K562 (cell line): ENCODE results near the gene MAP3K13. TPM values are rescaled to one million over a fixed set of nuclear protein-coding genes. Genes with fewer than 3 reads are reported as not detected.
A peak's percentile ranks its signal among the peaks of the same experiment; 100 is the strongest.

ENCODE experiments used
- ATAC-seq: fragments of 200-7000 bp; cut with Tn5 transposase; 3 replicates; pipeline ENCODE4 v1.9.1; 2020; ENCODE audit warnings: moderate library complexity
- BruUV-seq: library from RNA; stranded (reverse); fragments of 400-500 nt; replicated peaks from 2 replicates; lab custom pipeline; 2021; lab: Mats Ljungman, UMichigan
- CTCF ChIA-PET: fragments of 300-600 bp; formaldehyde crosslinking; extraction: SDS; loops from one replicate; lab custom pipeline; 2021; ENCODE audit warnings: low intra/inter-chr PET ratio; lab: Yijun Ruan, JAX
- POLR2A ChIA-PET: fragments of 300-600, 350-650 bp; sonication (Branson Sonifier 250); formaldehyde crosslinking; extraction: SDS; loops from one replicate; lab custom pipeline; 2021; ENCODE audit warnings: antibody characterized with exemption, inconsistent platforms; lab: Yijun Ruan, JAX
- DNase-seq, 4 experiments: peaks; one replicate each; pipeline versions ENCODE4 v3.0.0 to v3.0.0-alpha.2; 2011 to 2018; ENCODE audit warnings: low spot score in 3 of 4, mixed read lengths in 3 of 4; ENCODE audit errors: extremely low read depth in 1 of 4
- FAIRE-seq: peaks from 2 replicates; lab custom pipeline; 2011; peaks lifted over from hg19 to GRCh38; lab: Jason Lieb, UNC
- H2AFZ ChIP-seq: 2 replicates; pipeline ENCODE4 v1.6.0; 2011; ENCODE audit warnings: low read depth, low read length, control low read depth, inconsistent platforms
- H3K27ac ChIP-seq: fragments of 200-600 bp; 3 replicates; pipeline ENCODE4 v1.8.0; 2011; ENCODE audit warnings: low read depth, mild to moderate bottlenecking, control low read depth, inconsistent platforms, low read length, moderate library complexity, mixed read lengths; ENCODE audit errors: extremely low read depth
- H3K27me3 ChIP-seq, 2 experiments: fragments of 300-600 bp in 1 of 2; 2 replicates in 1 of 2; 3 replicates in 1 of 2; pipeline versions ENCODE4 v1.6.0 to v1.8.0; 2011; ENCODE audit warnings: inconsistent platforms in 2 of 2, low read length in 2 of 2, mild to moderate bottlenecking in 1 of 2, mixed read lengths in 1 of 2, moderate library complexity in 1 of 2; ENCODE audit not compliant: control insufficient read depth in 2 of 2, insufficient read depth in 2 of 2
- H3K36me3 ChIP-seq: fragments of 300-600 bp; 3 replicates; pipeline ENCODE4 v1.8.0; 2011; ENCODE audit warnings: mild to moderate bottlenecking, low read length, inconsistent platforms; ENCODE audit not compliant: control insufficient read depth, insufficient read depth
- H3K4me1 ChIP-seq, 2 experiments: fragments of 200-600 bp in 1 of 2; replicated peaks in 1 of 2; 2 replicates in 1 of 2; 3 replicates in 1 of 2; pipeline versions ENCODE4 v1.5.1 to v1.8.0; 2011; ENCODE audit warnings: inconsistent platforms in 2 of 2, low read length in 2 of 2, mild to moderate bottlenecking in 1 of 2, mixed read lengths in 1 of 2, moderate library complexity in 1 of 2; ENCODE audit not compliant: control insufficient read depth in 2 of 2, insufficient read depth in 2 of 2
- H3K4me2 ChIP-seq: 2 replicates; pipeline ENCODE4 v1.6.1; 2011; ENCODE audit warnings: low read length, control low read depth, inconsistent platforms, mixed read lengths; ENCODE audit not compliant: insufficient read depth
- H3K4me3 ChIP-seq: fragments of 200-600 bp; sonication (generic), shearing (Covaris generic); 2 replicates; pipeline ENCODE4 v1.5.1; 2016; ENCODE audit warnings: control low read depth, inconsistent platforms
- H3K79me2 ChIP-seq: fragments of 200-600 bp; 3 replicates; pipeline ENCODE4 v1.8.0; 2011; ENCODE audit warnings: low read length, inconsistent platforms; ENCODE audit not compliant: control insufficient read depth, insufficient read depth
- H3K9ac ChIP-seq, 2 experiments: 2 replicates each; pipeline versions ENCODE4 v1.6.0 to v1.6.1; 2011; ENCODE audit warnings: low read depth in 2 of 2, low read length in 2 of 2, control low read depth in 1 of 2, inconsistent platforms in 1 of 2, mild to moderate bottlenecking in 1 of 2, mixed read lengths in 1 of 2; ENCODE audit not compliant: insufficient read depth in 1 of 2
- H3K9me1 ChIP-seq: one replicate; pipeline ENCODE4 v1.6.0; 2011; ENCODE audit warnings: inconsistent platforms, mild to moderate bottlenecking, low read length, moderate library complexity; ENCODE audit not compliant: control insufficient read depth, insufficient read depth
- H3K9me3 ChIP-seq: replicated peaks from 2 replicates; pipeline ENCODE4 v1.5.1; 2011; ENCODE audit warnings: low read depth, low read length, inconsistent platforms; ENCODE audit not compliant: control insufficient read depth, insufficient read depth
- H4K20me1 ChIP-seq: replicated peaks from 2 replicates; pipeline ENCODE4 v1.6.1; 2011; ENCODE audit warnings: low read length, inconsistent platforms, mixed read lengths; ENCODE audit not compliant: control insufficient read depth, insufficient read depth
- CBX2 ChIP-seq: fragments of 200-600 bp; sonication (generic); IDR thresholded peaks from one replicate; pipeline ENCODE4 v1.6.1; 2012; ENCODE audit warnings: mild to moderate bottlenecking, low read length, inconsistent platforms; ENCODE audit not compliant: insufficient read depth, poor library complexity, severe bottlenecking
- CC2D1A ChIP-seq: fragments of 450-650 bp; IDR thresholded peaks from 2 replicates; pipeline ENCODE4 v1.6.1; 2017; ENCODE audit warnings: mild to moderate bottlenecking
- CEBPG ChIP-seq, 3 experiments: fragments of 200-800 bp in 1 of 3; sonication (Bioruptor generic) in 1 of 3; sonication (generic) in 1 of 3; formaldehyde crosslinking in 1 of 3; IDR thresholded peaks in 2 of 3; conservative IDR thresholded peaks in 1 of 3; 2 replicates each; pipeline versions ENCODE4 v1.6.1 to v1.8.0; 2016 to 2022; ENCODE audit warnings: missing compliant biosample characterization in 2 of 3, missing genetic modification characterization in 2 of 3, mild to moderate bottlenecking in 1 of 3, missing genetic modification reagents in 1 of 3
- KAT2B ChIP-seq: IDR thresholded peaks from one replicate; pipeline ENCODE4 v1.6.1; 2012; ENCODE audit warnings: low read depth, mild to moderate bottlenecking, control low read depth, inconsistent platforms, low read length, moderate library complexity
- KHSRP ChIP-seq: fragments of 450-650 bp; IDR thresholded peaks from 2 replicates; pipeline ENCODE4 v1.6.1; 2017
- PHF21A ChIP-seq: fragments of 450-650 bp; IDR thresholded peaks from 2 replicates; pipeline ENCODE4 v1.6.1; 2017; ENCODE audit warnings: low read depth, borderline replicate concordance
- PRPF4 ChIP-seq: fragments of 200-400 bp; formaldehyde crosslinking; IDR thresholded peaks from one replicate; pipeline ENCODE4 v1.6.1; 2017; ENCODE audit warnings: low read length, low read depth, mild to moderate bottlenecking; ENCODE audit not compliant: insufficient read depth, poor library complexity, severe bottlenecking
- RAD51 ChIP-seq: fragments of 450-650 bp; IDR thresholded peaks from 2 replicates; pipeline ENCODE4 v1.7.1; 2016; ENCODE audit warnings: low read depth, mild to moderate bottlenecking, borderline replicate concordance
- RBM34 ChIP-seq: fragments of 200-400 bp; formaldehyde crosslinking; IDR thresholded peaks from 2 replicates; pipeline ENCODE4 v1.6.1; 2018; ENCODE audit warnings: low read length, borderline replicate concordance; ENCODE audit not compliant: insufficient read depth
- SMAD1 ChIP-seq: fragments of 150-350 bp; IDR thresholded peaks from 2 replicates; pipeline ENCODE4 v1.6.1; 2014; ENCODE audit warnings: low read length, low read depth; ENCODE audit not compliant: partially characterized antibody
- SNAPC5 ChIP-seq: fragments of 250-450 bp; sonication (Bioruptor Pico); IDR thresholded peaks from 2 replicates; pipeline ENCODE4 v1.8.0; 2021; ENCODE audit warnings: moderate library complexity, mild to moderate bottlenecking, inconsistent platforms
- TRIM24 ChIP-seq, 2 experiments: fragments of 450-650 bp; IDR thresholded peaks; 2 replicates each; pipeline ENCODE4 v1.6.1; 2016
- ZBTB11 ChIP-seq, 3 experiments: fragments of 200-800 bp in 1 of 3; fragments of 250-450 bp in 1 of 3; fragments of 450-650 bp in 1 of 3; sonication (Bioruptor Pico) in 1 of 3; sonication (Bioruptor generic) in 1 of 3; formaldehyde crosslinking in 1 of 3; IDR thresholded peaks; 2 replicates each; pipeline versions ENCODE4 v1.6.1 to v1.8.0; 2016 to 2022; ENCODE audit warnings: mild to moderate bottlenecking in 2 of 3, missing genetic modification characterization in 2 of 3, missing compliant biosample characterization in 1 of 3, moderate library complexity in 1 of 3
- ZNF75A ChIP-seq: fragments of 450-650 bp; formaldehyde crosslinking; IDR thresholded peaks from 2 replicates; pipeline ENCODE4 v1.4.0; 2020; ENCODE audit warnings: mild to moderate bottlenecking
- ZNF79 ChIP-seq: fragments of 250-450 bp; sonication (Bioruptor Pico); IDR thresholded peaks from 2 replicates; pipeline ENCODE4 v1.4.0; 2020; ENCODE audit warnings: low read depth, mild to moderate bottlenecking, moderate library complexity
- WGBS: fragments of 100-300 bp; shearing (Covaris generic); methylation state at CpG from one replicate; pipeline ENCODE4 v1.1.6; 2016; ENCODE audit warnings: low coverage, mixed read lengths; ENCODE audit not compliant: insufficient coverage; ENCODE audit errors: missing lambda C conversion rate; 5-methylcytosine and 5-hydroxymethylcytosine counted together
- in situ Hi-C: fragments of 300-500 bp; cut with MboI; formaldehyde crosslinking; loops from 4 replicates; pipeline ENCODE4 v1.15.0; 2018; ENCODE audit warnings: inconsistent platforms, mixed read lengths
- intact Hi-C: fragments of 100-400 bp; cut with micrococcal nuclease; formaldehyde crosslinking; loops from 2 replicates; pipeline ENCODE4 v1.14.2; 2022
- polyA plus RNA-seq, 8 experiments: library from polyadenylated mRNA; depleted of rRNA in 4 of 8; stranded (reverse) in 5 of 8; unstranded in 3 of 8; fragments of >200 nt; fragmentation: Nextera tagmentation in 2 of 8; fragmentation: Illumina TruSeq in 1 of 8; extraction: Ambion mirVana in 2 of 8; extraction: Trizol in 1 of 8; gene quantifications; 2 replicates each; pipeline versions ENCODE4 v1.2.1 to v1.2.3, GENCODE V29; 2011 to 2014; ENCODE audit warnings: inconsistent platforms in 1 of 8, missing spikeins in 1 of 8
- total RNA-seq, 7 experiments: library from RNA; depleted of rRNA in 6 of 7; stranded (reverse); fragments of >200 nt in 6 of 7; fragmentation: Illumina TruSeq in 2 of 7; extraction: Trizol in 2 of 7; gene quantifications; 2 replicates each; pipeline versions ENCODE4 v1.2.1 to v1.2.3, GENCODE V29; 2011 to 2021; ENCODE audit warnings: low replicate concordance in 1 of 7
- TF ChIP-seq, protein P1 (sequence below): fragments of 250-450 bp; sonication (Bioruptor Pico); IDR thresholded peaks from 2 replicates; pipeline ENCODE4 v1.8.0; 2021; ENCODE audit warnings: borderline replicate concordance, mild to moderate bottlenecking, moderate library complexity; ENCODE audit not compliant: poor library complexity, severe bottlenecking

Gene MAP3K13
- total and polyA plus RNA-seq, 9 of the 15 experiments (the other 6 are each of a cell fraction or from before 2014, with no cell fraction given), result 0.04 to 0.32 (median 0.15) TPM; not detected in 2

- TF ChIP-seq, protein P1, sequence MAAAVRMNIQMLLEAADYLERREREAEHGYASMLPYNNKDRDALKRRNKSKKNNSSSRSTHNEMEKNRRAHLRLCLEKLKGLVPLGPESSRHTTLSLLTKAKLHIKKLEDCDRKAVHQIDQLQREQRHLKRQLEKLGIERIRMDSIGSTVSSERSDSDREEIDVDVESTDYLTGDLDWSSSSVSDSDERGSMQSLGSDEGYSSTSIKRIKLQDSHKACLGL (CRISPR knock-in tag), result no peak
- TF ChIP-seq KAT2B (no peak), KHSRP (no peak), CEBPG (CRISPR knock-in tag; IDR thresholded peaks at IDR 0.05) (no peak), CEBPG (tag; conservative IDR thresholded peaks at IDR 0.05 in 1 of 2, IDR thresholded peaks at IDR 0.05 in 1 of 2) (peak in 1 of 2 experiments; percentile 69; a peak in 2 of 4 replicates), ZNF75A (CRISPR knock-in tag) (no peak), TRIM24 (IDR thresholded peaks at IDR 0.05) (no peak), CBX2 (no peak), RAD51 (peak; percentile 52)
Measured at GRCh38 chr3:185399737-185400667, 37.1 kb downstream of the MAP3K13 start (continued).

DNA sequence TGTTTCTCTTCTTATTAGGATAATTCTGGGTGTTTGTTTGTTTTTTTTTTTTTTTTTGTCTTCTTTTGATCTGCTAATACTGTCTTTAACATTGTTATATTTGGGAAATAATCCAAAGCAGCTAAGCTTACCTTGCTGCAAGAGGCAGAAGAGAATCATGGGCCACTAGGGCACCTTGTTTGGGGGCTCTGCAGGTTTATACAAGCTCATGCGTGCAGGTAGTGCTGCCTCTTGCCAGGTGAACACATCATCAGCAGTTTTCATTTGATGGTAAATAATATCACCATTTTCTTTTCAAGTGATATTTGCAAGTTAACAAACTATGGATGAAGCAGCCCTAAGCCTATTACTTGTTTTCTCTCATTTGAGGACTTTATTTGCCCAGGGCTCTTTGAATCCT lies 37.9 kb downstream of the MAP3K13 start:
- Histone ChIP-seq H3K4me1 (no peaks in the 10 kb centered on the region), H3K27ac (no peak overlapping the region), H3K27me3 (peaks cover 21 to 23% of the 10 kb centered on the region in 2 experiments), H3K36me3 (no peaks in the 10 kb centered on the region), H3K9ac (no peak overlapping the region), H3K9me3 (no peaks in the 10 kb centered on the region), H4K20me1 (no peaks in the 10 kb centered on the region), H3K4me2 (no peak overlapping the region), H3K4me3 (no peak overlapping the region), H2AFZ (no peak overlapping the region), H3K9me1 (no peaks in the 10 kb centered on the region), H3K79me2 (no peaks in the 10 kb centered on the region)
- no peak for ATAC-seq
- 0% methylated on average over 1 of the region's 1 CpG for WGBS
- CTCF ChIA-PET, result no interaction called here
- FAIRE-seq, result no peak
- in situ Hi-C loops (no loop called here), intact Hi-C loops (no loop called here)
- POLR2A ChIA-PET, result no interaction called here
- BruUV-seq, result no TSS peak
- no peak for DNase-seq
- no peak for TF ChIP-seq ZNF79 (CRISPR knock-in tag)
- TF ChIP-seq CC2D1A, result no peak
- TF ChIP-seq ZBTB11 (CRISPR knock-in tag; IDR thresholded peaks at IDR 0.05), result no peak
- no peak for TF ChIP-seq SMAD1
- TF ChIP-seq PHF21A, result no peak
- no peak for TF ChIP-seq SNAPC5 (CRISPR knock-in tag)
- no peak for TF ChIP-seq PRPF4
- TF ChIP-seq RBM34, result no peak
